Measurements from ENCODE around the gene FSTL1.

Gene FSTL1

GRCh38 chr3:120462409-120462959 lies 11.7 kb upstream of the FSTL1 start:
- no peak for DNase-seq

GRCh38 chr3:120461416-120461815 lies 10.6 kb upstream of the FSTL1 start:
- no peak for DNase-seq

GRCh38 chr3:120460862-120461261 lies 10.1 kb upstream of the FSTL1 start:
- DNase-seq, result no peak

- no peak for DNase-seq
These were observed 9.5 kb upstream of the FSTL1 start for GRCh38 chr3:120460181-120460790.

- DNase-seq, result no peak
These were observed 8.4 kb upstream of the FSTL1 start for GRCh38 chr3:120459196-120459595.

- DNase-seq, result no peak
These were observed 7.0 kb upstream of the FSTL1 start for GRCh38 chr3:120457827-120458226.

GRCh38 chr3:120454076-120454689 lies 3.4 kb upstream of the FSTL1 start:
- no peak for DNase-seq

GRCh38 chr3:120452816-120453215 lies 2.0 kb upstream of the FSTL1 start:
- no peak for DNase-seq

- DNase-seq, result no peak
These were observed 1.0 kb upstream of the FSTL1 start for GRCh38 chr3:120451806-120452205.

- peak; percentile 85 for DNase-seq
These were observed 525 bp upstream of the FSTL1 start for GRCh38 chr3:120451272-120451761.

- DNase-seq, result peak; percentile 66
These were observed 842 bp downstream of the FSTL1 start for GRCh38 chr3:120449701-120450599.

GRCh38 chr3:120449251-120449650 lies 1.5 kb downstream of the FSTL1 start:
- no peak for DNase-seq

- DNase-seq, result peak; percentile 92
These were observed 2.0 kb downstream of the FSTL1 start for GRCh38 chr3:120448756-120449155.

GRCh38 chr3:120446891-120447668 lies 3.7 kb downstream of the FSTL1 start:
- DNase-seq, result no peak

- DNase-seq, result no peak
These were observed 5.1 kb downstream of the FSTL1 start for GRCh38 chr3:120445654-120446053.

GRCh38 chr3:120443626-120444123 lies 7.1 kb downstream of the FSTL1 start:
- DNase-seq, result no peak

GRCh38 chr3:120442975-120443517 lies 7.7 kb downstream of the FSTL1 start:
- no peak for DNase-seq

- no peak for DNase-seq
These were observed 9.0 kb downstream of the FSTL1 start for GRCh38 chr3:120441776-120442175.

- no peak for DNase-seq
These were observed 10.0 kb downstream of the FSTL1 start for GRCh38 chr3:120440762-120441161.

- DNase-seq, result peak; percentile 66
These were observed 10.6 kb downstream of the FSTL1 start for GRCh38 chr3:120440001-120440703.

- peak; percentile 95 for DNase-seq
These were observed 12.0 kb downstream of the FSTL1 start for GRCh38 chr3:120438665-120439370.

All from islet precursor cell (in vitro differentiated cells).